ENCODE measurements around the gene FAM174C.

DNA sequence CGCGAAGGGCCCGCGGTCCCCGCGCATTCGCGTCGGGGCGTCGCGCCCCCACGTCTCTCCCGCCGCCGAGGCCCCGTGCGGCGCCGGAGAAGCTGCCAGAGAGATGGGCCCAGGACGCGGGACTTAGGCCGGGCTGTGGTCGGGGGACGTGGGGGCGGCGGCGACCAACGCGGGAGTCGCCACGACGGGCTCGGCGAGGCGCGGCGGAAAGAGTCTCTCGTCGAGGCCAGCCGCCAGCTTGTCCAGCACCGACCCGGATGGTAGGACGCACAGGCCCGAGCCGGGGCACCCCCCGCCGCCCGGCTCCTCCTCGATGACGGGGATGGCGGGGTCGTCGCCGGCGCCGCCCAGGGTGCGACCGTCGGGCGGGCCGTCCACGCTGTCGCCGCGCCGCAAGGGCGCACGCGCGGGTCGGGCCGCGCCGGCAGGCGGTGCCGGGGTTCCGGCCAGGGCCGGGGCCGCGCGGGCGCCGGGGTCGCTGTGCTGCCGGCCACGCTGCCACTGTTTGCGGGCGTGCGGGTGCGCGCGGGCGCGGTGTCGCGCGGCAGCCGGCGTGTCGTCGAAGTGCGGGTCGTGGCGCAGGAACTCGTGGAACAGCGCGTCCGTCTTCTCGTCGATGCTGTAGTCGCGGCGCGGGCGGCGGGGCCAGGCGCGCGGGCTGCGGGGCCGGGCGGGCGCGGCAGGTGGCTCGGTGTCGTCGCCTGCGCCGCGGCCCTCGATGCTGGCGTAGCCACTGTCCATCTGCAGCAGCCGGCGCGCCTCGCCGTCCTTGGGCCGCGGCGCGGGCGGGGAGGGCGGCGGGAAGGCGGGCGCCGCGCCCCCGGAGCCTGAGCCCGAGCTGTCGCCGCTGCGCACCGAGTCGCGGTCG lies 46.0 kb upstream of the FAM174C start:
- TF ChIP-seq, protein P1, sequence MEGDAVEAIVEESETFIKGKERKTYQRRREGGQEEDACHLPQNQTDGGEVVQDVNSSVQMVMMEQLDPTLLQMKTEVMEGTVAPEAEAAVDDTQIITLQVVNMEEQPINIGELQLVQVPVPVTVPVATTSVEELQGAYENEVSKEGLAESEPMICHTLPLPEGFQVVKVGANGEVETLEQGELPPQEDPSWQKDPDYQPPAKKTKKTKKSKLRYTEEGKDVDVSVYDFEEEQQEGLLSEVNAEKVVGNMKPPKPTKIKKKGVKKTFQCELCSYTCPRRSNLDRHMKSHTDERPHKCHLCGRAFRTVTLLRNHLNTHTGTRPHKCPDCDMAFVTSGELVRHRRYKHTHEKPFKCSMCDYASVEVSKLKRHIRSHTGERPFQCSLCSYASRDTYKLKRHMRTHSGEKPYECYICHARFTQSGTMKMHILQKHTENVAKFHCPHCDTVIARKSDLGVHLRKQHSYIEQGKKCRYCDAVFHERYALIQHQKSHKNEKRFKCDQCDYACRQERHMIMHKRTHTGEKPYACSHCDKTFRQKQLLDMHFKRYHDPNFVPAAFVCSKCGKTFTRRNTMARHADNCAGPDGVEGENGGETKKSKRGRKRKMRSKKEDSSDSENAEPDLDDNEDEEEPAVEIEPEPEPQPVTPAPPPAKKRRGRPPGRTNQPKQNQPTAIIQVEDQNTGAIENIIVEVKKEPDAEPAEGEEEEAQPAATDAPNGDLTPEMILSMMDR (conservative IDR thresholded peaks at IDR 0.05; ENCODE audit: low read depth, low read length): no peak
- no peak for TF ChIP-seq EZH2 (IDR thresholded peaks at IDR 0.05; ENCODE audit: low read length, unreplicated experiment)
- TF ChIP-seq EZH2phosphoT487 (IDR thresholded peaks at IDR 0.05; ENCODE audit: borderline replicate concordance, low read length): no peak
